Activated CD4-positive, alpha-beta T cell treated with anti-CD3 and anti-CD28 coated beads for 1 hour (primary cell): ENCODE measurements around the gene UBTD1.

Experiments
- DNase-seq: peaks from one replicate; pipeline ENCODE4 v3.0.0-alpha.2; 2020

Gene UBTD1

GRCh38 chr10:97590082-97590747 is 91.5 kb downstream of the UBTD1 start:
- DNase-seq, result no peak

GRCh38 chr10:97590748-97591495 is 92.2 kb downstream of the UBTD1 start:
- DNase-seq, result no peak

GRCh38 chr10:97593421-97593820 is 94.7 kb downstream of the UBTD1 start:
- DNase-seq, result no peak

GRCh38 chr10:97596101-97597082 is 97.7 kb downstream of the UBTD1 start:
- DNase-seq, result no peak

- no peak for DNase-seq
Observed at GRCh38 chr10:97597778-97598177, 99.1 kb downstream of the UBTD1 start.

GRCh38 chr10:97598407-97599271 is 99.9 kb downstream of the UBTD1 start:
- no peak for DNase-seq

GRCh38 chr10:97599272-97599619 is 100.5 kb downstream of the UBTD1 start:
- DNase-seq, result no peak

GRCh38 chr10:97600616-97601015 is 101.9 kb downstream of the UBTD1 start:
- no peak for DNase-seq

GRCh38 chr10:97601268-97602215 is 102.8 kb downstream of the UBTD1 start:
- no peak for DNase-seq

GRCh38 chr10:97607095-97607636 is 108.4 kb downstream of the UBTD1 start:
- DNase-seq, result no peak

- no peak for DNase-seq
Observed at GRCh38 chr10:97608991-97609561, 110.4 kb downstream of the UBTD1 start.

- DNase-seq, result no peak
Observed at GRCh38 chr10:97611473-97611872, 112.7 kb downstream of the UBTD1 start.

GRCh38 chr10:97612386-97612785 is 113.7 kb downstream of the UBTD1 start:
- DNase-seq, result no peak

GRCh38 chr10:97618285-97618684 is 119.6 kb downstream of the UBTD1 start:
- no peak for DNase-seq

GRCh38 chr10:97618733-97619132 is 120.0 kb downstream of the UBTD1 start:
- no peak for DNase-seq
